Prostate gland (tissue), 2 donors: ENCODE data around the gene YIF1A. TPM values are rescaled to one million over a fixed set of nuclear protein-coding genes. Genes with fewer than 3 reads are reported as not detected.
A peak's percentile ranks its signal among the peaks of the same experiment; 100 is the strongest.

Experiments used
- DNase-seq: peaks from one replicate; pipeline ENCODE4 v3.0.0-alpha.2; 2019; ENCODE audit warnings: low spot score
- H3K27ac ChIP-seq, 2 donors: fragments of 200-600 bp; sonication (generic); 2 replicates each; pipeline ENCODE4 v1.5.1; 2017 to 2019
- H3K27me3 ChIP-seq: fragments of 200-600 bp; sonication (generic); replicated peaks from 2 replicates; pipeline ENCODE4 v1.5.1; 2019; ENCODE audit not compliant: insufficient read depth
- H3K36me3 ChIP-seq, 2 donors: fragments of 200-600 bp; sonication (generic); 1 replicate in 1 of 2; 2 replicates in 1 of 2; pipeline versions ENCODE4 v1.5.1 to v1.8.1; 2017 to 2019
- H3K4me1 ChIP-seq: fragments of 200-600 bp; sonication (generic); replicated peaks from 2 replicates; pipeline ENCODE4 v1.5.1; 2019
- H3K4me3 ChIP-seq, 2 donors: fragments of 200-600 bp; sonication (generic); 2 replicates each; pipeline ENCODE4 v1.5.1; 2017 to 2019
- H3K9me3 ChIP-seq: fragments of 200-600 bp; sonication (generic); 2 replicates; pipeline ENCODE4 v1.5.1; 2017
- POLR2A ChIP-seq: fragments of 450-650 bp; IDR thresholded peaks from one replicate; pipeline ENCODE4 v1.6.1; 2016; ENCODE audit warnings: antibody characterized with exemption, mild to moderate bottlenecking
- POLR2AphosphoS5 ChIP-seq: sonication (generic); formaldehyde crosslinking; IDR thresholded peaks from one replicate; pipeline ENCODE4 v1.6.1; 2017; ENCODE audit warnings: antibody characterized with exemption
- WGBS: methylation state at CpG from one replicate; pipeline ENCODE4 v1.1.5; 2018; 5-methylcytosine and 5-hydroxymethylcytosine counted together
- intact Hi-C: fragments of 100-400 bp; cut with DNase I; formaldehyde crosslinking; loops from one replicate; pipeline ENCODE4 v1.14.2; 2022
- total RNA-seq, 2 donors: library from RNA; depleted of rRNA; stranded (reverse); fragments of >200 nt; gene quantifications; one replicate each; pipeline ENCODE4 v1.1.0, GENCODE V29; 2016
- TF ChIP-seq, protein P1 (sequence below), 4 experiments: fragments of 200-600 bp in 2 of 4; fragments of 450-650 bp in 2 of 4; sonication (generic) in 2 of 4; IDR thresholded peaks; 1 replicate in 3 of 4; 2 replicates in 1 of 4; pipeline ENCODE4 v1.5.1; 2016 to 2019; ENCODE audit warnings: antibody characterized with exemption in 4 of 4, mild to moderate bottlenecking in 2 of 4, moderate library complexity in 2 of 4

Gene YIF1A
- total RNA-seq, 2 donors from 2014 or later, result 92.6 to 112 TPM

DNA sequence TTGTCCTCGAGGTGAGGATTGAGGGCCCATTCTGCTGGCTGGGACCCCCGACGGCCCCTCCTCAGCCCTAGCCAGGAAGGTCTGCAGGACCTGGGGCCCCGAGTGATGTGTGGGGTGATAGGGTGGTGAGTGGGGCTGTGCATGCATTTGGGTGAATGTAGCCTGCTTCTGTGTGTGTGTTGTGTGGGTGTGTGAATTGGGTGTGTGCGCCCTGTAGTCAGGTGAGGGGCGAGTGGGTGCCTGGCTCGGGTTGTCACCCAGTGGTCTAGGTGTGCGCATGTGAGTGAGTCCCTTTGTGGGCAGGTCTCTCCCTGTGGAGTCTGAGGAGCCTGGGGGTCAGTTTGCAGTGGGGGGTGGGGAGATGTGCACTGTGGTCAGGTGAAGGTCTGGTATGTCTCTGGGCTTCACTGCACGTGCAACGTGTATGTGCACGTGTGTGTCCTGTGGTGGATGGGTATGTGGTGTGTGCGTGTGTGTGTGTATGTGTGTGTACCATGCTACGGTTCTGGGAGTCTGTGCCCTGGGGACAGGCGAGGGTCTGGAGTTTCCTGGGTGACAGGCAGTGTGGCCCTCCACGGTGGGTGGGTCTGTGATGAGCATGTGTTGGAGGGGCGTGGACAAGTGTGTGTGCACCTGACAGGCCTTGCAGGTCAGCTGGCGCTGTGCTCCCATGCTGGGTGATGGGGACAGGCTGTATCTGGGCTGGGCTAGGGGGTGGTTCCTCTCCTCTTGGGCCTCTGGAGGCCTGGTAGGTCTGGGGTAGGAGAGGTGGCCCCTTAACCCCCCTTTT is 3.8 kb upstream of the YIF1A start:
- no peak for DNase-seq
- Histone ChIP-seq H3K4me3 (no peak overlapping the region), H3K27me3 (peaks cover 3% of the 10 kb centered on the region), H3K9me3 (no peaks in the 10 kb centered on the region), H3K27ac (no peak overlapping the region), H3K4me1 (peaks cover 14% of the 10 kb centered on the region), H3K36me3 (no peaks in the 10 kb centered on the region)
- TF ChIP-seq POLR2A (no peak), POLR2AphosphoS5 (no peak)
- TF ChIP-seq, protein P1, sequence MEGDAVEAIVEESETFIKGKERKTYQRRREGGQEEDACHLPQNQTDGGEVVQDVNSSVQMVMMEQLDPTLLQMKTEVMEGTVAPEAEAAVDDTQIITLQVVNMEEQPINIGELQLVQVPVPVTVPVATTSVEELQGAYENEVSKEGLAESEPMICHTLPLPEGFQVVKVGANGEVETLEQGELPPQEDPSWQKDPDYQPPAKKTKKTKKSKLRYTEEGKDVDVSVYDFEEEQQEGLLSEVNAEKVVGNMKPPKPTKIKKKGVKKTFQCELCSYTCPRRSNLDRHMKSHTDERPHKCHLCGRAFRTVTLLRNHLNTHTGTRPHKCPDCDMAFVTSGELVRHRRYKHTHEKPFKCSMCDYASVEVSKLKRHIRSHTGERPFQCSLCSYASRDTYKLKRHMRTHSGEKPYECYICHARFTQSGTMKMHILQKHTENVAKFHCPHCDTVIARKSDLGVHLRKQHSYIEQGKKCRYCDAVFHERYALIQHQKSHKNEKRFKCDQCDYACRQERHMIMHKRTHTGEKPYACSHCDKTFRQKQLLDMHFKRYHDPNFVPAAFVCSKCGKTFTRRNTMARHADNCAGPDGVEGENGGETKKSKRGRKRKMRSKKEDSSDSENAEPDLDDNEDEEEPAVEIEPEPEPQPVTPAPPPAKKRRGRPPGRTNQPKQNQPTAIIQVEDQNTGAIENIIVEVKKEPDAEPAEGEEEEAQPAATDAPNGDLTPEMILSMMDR (IDR thresholded peaks at IDR 0.05), result no peak
- 41% methylated on average over 17 of the region's 17 CpGs for WGBS
- intact Hi-C loops, result no loop called here

GRCh38 chr11:66291706-66292542 is 3.0 kb upstream of the YIF1A start, which contains the start of gene TMEM151A:
TMEM151A (plus strand) TSS chr11:66291894; CDS start chr11:66292014, 120 bp downstream.
- Histone ChIP-seq H3K27ac (no peak within 1 kb of the TSS), H3K9me3 (no peaks in the 10 kb centered on the region), H3K27me3 (peaks cover 3% of the 10 kb centered on the region), H3K4me3 (peak within 1 kb of the TSS; percentile 32 to 40), H3K4me1 (peaks cover 16% of the 10 kb centered on the region), H3K36me3 (no peaks in the 10 kb centered on the region)
- no peak for DNase-seq
- intact Hi-C loops, result no loop called here
- WGBS, result 1% methylated on average over 56 of the region's 95 CpGs
- no peak for TF ChIP-seq POLR2A
- TF ChIP-seq POLR2AphosphoS5, result no peak
- TF ChIP-seq, protein P1 (IDR thresholded peaks at IDR 0.05), result no peak

GRCh38 chr11:66291303-66291705 is 2.4 kb upstream of the YIF1A start:
- 28% methylated on average over 8 of the region's 16 CpGs for WGBS
- Histone ChIP-seq H3K36me3 (no peaks in the 10 kb centered on the region), H3K4me1 (peaks cover 16% of the 10 kb centered on the region), H3K27ac (no peak overlapping the region), H3K4me3 (peak overlapping the region in 1 of 2 donors; percentile 40), H3K9me3 (no peaks in the 10 kb centered on the region), H3K27me3 (peaks cover 3% of the 10 kb centered on the region)
- intact Hi-C loops, result no loop called here
- no peak for DNase-seq
- TF ChIP-seq, protein P1 (IDR thresholded peaks at IDR 0.05), result no peak
- TF ChIP-seq POLR2A (no peak), POLR2AphosphoS5 (no peak)

GRCh38 chr11:66290330-66290621 is 1.3 kb upstream of the YIF1A start:
- no peak for TF ChIP-seq POLR2AphosphoS5
- TF ChIP-seq POLR2A, result no peak
- TF ChIP-seq, protein P1 (IDR thresholded peaks at IDR 0.05), result no peak
- Histone ChIP-seq H3K4me1 (peaks cover 16% of the 10 kb centered on the region), H3K27ac (no peak overlapping the region), H3K4me3 (no peak overlapping the region), H3K27me3 (peaks cover 3% of the 10 kb centered on the region), H3K9me3 (no peaks in the 10 kb centered on the region), H3K36me3 (no peaks in the 10 kb centered on the region)
- WGBS, result 75% methylated on average over 2 of the region's 2 CpGs
- intact Hi-C loops, result no loop called here
- DNase-seq, result no peak
